GM18868 (cell line): ENCODE data around the gene TCAP.

Source experiments
- ATAC-seq: cut with Tn5 transposase; IDR thresholded peaks from one replicate; pipeline ENCODE4 v1.9.1; 2021; ENCODE audit warnings: mild to moderate bottlenecking, moderate library complexity; ENCODE audit not compliant: unreplicated experiment

TCAP gene

DNA sequence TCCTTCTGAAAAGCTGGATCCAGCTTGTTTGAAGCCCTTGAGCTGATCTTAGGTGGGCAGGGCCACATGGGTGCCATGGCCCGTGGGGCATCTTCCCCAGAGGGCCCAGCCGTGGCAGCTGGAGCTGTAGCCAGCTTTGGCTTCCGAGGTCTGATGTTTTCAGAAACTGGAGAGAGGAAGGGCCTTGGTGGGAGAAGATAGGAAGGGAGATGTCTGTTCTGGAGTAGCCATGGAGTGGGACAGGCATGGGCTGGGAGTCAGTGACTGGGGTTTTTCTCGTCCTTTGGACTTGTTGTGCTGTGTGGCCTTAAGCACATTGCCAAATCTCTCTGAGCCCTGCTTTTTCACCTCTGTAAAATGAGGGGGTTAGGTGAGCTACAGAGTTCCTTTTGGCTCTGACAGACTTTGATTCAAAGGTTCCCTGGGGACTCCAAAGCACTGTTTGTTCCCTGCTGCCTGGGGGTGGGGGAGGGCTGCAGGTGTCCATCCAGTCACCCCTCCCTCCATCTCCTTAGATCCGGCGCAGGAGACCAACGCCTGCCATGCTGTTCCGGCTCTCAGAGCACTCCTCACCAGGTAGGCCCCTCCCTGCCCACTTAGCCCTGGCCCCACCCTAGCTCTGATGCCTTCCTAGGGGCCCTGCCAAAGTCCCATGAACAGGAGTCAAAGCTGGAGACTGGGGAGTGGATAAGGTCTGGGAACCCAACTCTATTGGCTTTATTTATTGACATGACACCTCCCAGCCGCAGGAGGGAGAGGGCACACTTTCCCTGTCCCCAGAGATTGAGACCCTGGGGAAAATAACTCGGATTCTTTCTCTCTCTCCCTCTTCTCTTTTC is 36.3 kb upstream of the TCAP start:
- ATAC-seq, result no peak

DNA sequence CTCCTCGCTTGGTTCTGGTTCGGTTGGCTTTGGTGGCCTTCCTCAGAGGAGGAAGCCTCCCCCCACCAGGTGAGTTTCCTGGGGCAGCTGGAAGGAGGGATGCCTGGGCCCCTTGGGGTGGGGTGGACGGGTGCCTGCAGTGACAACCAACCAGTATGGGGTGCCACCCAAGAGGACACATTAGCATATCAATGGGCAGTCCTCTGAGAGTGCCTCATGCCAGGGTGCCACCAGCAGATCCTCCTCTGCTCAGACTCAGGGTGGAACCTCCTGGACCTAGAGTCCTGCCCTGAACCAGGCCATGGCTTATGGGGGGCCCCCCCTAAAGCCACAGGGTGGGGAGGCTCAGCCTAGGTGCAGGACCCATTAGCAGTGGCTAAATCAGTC is 35.7 kb upstream of the TCAP start:
- no peak for ATAC-seq

DNA sequence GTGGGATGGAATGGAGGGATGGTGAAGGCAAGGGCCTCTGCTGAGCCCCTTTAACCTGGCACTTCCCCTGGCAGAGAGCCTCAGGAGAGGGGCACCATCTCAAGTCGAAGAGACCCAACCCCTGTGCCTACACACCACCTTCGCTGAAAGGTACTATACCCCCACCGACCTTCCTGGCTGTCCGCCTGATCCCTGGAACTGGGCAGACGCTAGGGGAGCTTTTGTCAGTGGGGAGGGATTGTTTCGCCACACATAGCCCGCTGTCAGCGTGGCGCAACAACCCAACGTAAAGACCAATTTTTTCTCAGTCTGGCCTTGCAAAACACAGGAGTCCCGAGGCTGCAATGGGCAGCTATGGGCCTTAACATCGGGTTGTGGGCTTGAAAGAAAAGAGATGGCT is 35.3 kb upstream of the TCAP start:
- no peak for ATAC-seq

DNA sequence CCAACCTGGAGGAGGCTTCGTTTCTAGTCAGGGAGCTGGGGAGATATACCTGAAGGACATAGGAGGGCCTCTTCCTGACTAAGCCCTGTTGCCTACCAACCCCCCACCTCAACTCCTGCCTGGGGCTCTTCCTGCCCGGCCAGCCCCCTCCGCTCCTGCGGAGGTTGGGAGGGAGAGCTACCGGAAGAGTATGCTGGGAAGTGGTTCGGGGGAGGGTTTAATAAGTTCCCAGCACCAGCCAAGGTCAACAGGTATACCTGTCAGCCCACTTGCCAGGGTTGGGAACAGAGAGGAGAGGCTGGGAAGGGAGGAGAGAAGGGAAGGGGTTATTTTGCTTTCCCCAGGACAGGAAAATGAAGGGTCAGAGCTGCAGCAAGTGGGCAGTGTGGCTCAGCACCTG is 33.7 kb upstream of the TCAP start:
- ATAC-seq, result no peak

DNA sequence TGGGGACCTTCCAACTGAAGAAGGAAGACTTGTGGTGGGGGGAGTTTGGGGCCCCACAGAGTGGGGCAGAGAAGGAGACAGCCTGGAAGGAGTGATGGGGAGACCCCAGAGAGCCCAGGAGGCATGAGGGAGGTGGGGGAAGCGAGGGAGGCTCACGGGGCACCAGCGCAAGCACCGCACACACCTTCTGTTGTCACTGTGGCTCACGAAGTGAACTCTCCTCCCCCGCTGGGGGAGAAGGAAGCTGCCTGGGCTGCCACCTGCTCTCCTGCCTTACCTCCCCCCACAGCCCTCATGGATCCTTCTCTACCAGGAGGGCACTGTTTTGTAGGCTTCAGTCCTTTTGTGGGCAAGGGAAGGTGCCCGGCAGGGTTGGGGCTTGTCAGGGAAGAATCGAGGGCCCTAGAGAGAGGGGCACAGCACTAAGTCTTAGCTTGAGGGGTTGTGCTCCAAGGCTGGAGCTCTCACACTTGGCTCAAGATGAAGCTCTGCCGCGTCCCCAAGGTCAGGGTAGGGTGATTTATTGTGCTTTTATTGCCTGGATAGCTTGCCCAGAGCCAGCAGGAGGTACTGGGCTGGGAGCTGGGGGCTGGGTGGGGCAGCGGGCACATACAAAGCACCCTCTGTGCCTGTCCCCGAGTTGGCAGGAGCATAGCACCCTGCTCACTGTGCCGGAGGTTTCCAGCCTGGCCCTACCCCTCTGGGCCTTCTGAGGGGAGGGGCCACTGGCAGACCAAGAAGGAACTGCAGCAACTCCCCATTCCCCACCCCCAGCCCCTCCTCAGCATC is 32.8 kb upstream of the TCAP start:
- ATAC-seq, result no peak

DNA sequence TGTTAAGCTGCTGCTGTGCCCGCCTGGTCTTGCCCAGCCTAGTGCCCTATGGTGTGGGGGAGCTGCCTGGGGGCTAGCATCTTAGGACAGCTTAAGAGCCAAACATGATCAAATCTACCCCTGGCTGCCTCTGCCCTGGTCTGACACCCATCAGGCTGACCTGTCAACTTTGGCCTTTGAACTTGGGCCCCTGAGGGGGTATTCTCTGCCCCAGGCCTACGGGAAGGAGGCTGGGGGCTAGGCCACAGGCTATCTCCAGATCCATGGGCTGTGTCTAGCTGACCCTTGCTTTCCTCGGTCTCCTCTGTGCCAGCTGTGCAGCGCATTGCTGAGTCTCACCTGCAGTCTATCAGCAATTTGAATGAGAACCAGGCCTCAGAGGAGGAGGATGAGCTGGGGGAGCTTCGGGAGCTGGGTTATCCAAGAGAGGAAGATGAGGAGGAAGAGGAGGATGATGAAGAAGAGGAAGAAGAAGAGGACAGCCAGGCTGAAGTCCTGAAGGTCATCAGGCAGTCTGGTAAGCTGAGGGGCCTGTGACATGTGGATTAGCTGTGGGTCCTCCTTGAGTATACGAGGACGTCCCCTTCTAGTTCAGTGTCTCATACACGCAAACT is 31.5 kb upstream of the TCAP start:
- no peak for ATAC-seq

DNA sequence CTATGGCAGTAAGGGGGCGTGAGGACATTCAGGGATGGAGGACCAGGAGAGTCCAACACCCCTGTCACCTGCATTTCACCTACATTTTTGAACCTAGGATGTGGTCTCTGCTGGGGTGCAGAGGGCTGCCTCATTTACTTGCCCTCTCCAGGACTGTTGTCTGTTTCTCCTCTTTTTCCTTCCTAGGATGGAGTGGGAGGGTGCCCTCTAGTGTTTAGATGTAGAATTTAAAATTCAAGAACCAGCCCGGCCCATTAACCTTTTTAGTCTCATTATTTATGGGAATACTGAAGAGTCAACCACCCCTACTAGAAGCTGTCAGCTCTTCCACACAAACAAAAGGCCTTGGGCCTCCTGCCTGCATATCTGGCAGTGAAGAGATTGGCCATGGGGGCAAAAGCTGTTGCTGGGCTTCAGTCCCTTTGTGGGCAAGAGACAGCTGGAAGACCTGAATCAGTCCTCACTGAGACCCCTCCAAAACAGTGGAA is 30.7 kb upstream of the TCAP start:
- ATAC-seq, result no peak

DNA sequence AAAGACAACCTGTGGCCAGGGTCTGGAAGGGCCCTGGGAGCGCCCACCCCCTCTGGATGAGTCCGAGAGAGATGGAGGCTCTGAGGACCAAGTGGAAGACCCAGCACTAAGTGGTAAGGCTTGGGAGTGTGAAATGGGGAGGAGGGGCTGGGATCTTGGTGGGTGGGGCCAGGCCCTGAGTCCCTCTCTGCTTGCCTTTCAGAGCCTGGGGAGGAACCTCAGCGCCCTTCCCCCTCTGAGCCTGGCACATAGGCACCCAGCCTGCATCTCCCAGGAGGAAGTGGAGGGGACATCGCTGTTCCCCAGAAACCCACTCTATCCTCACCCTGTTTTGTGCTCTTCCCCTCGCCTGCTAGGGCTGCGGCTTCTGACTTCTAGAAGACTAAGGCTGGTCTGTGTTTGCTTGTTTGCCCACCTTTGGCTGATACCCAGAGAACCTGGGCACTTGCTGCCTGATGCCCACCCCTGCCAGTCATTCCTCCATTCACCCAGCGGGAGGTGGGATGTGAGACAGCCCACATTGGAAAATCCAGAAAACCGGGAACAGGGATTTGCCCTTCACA is 29.5 kb upstream of the TCAP start:
- no peak for ATAC-seq

DNA sequence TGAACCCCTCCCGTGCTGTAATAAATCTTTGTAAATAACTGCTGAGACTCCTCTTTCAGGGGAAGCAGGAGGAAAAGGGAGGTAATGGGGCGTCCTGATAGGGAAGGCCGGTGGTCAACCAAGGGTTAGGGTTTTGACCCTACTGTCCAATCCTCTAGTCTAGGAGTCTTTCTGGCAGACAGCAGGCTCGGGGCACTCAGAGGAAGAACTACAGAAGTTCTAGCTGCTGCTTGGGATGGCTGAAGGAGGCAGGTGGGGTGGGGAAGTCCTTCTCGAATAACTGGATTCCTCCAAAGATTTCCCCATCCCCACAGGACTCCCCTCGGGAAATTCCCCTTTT is 28.6 kb upstream of the TCAP start:
- no peak for ATAC-seq

DNA sequence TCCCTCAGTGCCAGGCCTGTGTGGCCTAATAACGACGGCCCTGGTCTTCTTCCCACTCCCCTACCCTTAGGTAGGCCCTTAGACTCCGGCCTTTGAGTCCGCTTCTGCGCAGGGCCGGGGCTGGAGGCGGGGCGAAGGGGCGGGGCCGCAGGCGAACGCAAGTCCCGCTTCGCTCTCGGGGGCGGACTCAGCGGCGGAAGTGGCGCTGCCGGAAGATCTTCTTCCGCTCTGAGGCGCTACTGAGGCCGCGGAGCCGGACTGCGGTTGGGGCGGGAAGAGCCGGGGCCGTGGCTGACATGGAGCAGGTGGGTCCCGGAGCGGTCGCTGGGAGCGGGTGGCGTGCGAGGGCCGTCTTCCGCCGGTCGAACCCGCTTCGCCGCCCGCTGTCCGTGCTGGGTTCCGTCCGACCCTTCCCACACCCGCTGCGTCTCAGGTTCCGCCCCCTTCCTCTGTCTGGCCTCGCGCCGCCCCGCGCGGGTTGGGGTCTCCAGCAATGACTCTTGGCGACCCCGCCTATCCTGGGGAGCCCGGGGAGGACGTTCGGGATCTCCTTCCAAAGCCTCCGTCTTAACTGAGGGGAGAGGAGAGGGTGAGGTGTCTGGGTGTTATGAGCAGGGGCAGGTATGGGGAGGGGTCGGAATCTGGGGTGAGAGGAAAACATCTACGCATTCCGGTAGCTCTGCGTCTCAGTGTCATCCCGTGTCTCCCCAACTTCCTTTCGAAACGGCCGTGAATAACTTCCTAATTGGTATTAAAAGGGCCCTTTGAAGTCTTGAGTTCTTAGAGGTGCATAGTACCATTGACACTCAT is 28.0 kb upstream of the TCAP start, which contains the start of gene STARD3:
Gene STARD3 (plus strand): TSS at position 218 of the 810 bp plus-strand sequence. CDS start 16,388 bp downstream, outside the sequence.
- ATAC-seq, result peak; percentile 89

DNA sequence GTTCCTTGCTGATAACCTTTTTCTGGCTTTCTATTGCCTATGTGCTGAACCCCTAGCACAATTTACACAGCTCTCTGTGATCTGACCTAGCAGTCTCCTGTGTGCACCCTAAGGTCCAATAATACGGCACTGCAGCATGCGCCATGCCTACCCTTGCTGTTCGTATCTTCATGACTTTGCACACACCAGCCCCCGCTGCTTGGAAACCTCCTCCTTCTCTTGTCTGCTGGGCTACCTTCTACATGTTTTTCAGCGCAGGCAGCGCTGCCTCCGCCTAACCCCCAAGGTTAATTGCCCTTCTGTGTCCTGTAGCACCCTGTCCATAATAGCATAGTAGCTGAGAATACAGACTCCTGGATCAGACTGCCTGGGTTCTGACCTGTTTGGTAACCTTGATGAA is 26.8 kb upstream of the TCAP start:
- ATAC-seq, result no peak

DNA sequence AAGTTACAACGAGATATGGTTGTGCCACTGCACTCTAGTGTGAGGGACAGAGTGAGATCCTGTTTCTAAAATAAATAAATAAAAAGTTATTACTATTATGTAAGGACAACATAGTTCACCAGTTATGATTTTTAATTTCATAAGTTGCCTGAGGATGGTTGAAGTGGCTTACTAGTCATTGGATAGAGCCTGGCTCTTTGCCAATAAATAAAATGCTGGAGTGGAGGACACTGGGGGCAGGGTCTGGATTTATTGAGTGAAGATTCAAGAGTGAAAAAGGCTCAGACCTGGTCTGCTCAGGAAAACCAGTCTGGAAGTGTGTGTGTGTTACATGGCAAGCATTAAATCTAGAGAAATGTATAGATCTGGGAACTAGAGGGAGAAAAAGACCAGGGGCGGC is 26.1 kb upstream of the TCAP start:
- no peak for ATAC-seq

DNA sequence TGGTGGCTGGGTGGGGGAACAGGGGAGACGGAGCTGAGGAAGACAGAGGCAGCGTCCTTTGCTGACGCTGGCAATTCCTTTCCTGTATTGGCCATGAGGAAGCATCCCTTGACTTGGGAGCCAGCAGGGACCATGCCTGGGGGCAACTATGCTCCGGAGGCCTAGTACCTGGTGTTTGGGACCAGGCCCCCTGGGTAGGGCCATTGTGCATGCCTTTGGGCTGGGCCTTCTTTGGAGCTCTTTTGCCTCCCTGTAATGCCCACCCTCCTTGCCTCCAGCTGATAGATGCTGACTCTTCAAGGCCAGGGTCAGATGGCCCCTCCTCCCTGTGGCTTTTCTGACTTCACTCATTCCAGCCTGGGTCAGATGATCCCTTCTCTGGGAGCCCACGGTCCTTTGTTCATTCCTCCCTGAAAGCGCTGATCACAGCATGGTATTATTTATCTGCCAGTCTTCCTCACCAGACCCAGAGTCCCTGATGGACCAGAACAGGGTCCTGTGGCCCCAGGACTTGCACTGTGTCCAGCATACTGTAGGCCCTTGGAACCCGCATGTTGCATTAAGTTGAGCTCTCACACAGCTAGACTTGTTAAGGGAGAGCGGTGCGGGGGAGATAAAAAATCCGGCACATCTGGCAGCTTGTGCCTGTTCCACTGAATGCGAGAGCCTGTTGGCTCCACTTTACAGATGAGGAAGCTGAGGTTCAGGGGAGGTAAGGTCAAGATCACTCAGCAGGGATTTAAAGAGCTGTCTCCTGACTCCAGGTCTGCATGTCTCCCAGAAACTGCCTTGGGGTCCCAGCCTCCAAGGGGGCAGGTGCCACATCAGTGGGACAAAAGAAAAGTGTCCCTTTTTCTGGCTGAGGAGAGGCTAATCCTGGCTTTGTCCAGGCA is 25.3 kb upstream of the TCAP start:
- no peak for ATAC-seq

DNA sequence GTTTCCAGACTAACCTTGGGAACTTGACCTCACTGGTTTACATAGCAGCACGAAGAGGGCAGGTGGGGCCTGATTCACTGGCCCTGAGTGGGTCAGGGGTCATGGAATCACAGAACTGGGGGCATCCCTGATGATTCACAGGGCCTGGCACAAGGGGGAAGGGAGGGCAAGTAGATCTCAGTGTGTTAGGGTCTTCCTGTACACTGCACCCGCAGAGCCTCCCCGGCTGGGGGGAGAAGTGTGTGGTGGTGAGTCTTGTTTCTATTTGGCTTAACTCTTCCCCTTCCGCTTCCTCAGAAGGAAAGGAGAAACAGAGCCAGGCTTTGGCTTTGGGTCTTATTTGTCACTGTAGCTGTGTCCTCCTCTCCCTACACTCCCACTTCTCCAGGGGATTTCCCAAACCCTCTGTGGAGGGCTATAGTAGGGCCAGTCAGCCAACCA is 24.5 kb upstream of the TCAP start:
- no peak for ATAC-seq

DNA sequence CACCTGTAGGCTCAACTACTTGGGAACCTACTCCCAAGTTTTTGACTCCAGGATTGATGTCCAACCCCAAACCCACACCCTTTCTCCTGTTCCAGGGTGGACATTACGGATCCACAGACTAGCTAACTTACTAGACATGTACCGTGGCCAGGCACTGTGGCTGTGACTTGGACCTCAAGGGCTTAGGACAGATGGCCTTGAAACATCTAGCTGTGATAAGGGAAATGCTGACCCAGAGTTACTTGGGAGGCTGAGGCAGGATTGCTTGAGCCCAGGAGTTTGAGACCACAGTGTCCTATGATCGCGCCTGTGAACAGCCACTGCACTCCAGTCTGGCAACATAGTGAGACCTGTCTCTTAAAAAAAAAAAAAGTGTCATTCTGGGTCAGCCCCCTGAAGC is 24.1 kb upstream of the TCAP start:
- no peak for ATAC-seq

DNA sequence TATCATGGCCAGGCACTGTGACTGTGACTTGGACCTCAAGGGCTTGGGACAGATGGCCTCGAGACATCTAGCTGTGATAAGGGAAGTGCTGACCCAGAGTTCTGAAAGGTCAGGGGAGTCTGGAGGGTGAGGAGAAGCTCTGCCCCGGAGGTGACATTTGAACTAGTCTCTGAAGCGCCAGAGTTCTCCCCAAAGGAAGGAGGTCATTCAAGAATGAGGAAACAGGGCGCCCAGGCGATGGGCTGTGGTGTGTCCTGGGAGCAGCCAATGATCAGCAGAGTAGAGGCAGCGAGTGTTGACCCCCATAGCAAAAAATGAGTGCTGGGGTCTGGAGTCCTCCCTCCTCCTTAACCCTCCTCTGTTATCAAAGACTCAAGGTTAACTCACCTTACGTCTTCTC is 23.3 kb upstream of the TCAP start:
- ATAC-seq, result no peak

DNA sequence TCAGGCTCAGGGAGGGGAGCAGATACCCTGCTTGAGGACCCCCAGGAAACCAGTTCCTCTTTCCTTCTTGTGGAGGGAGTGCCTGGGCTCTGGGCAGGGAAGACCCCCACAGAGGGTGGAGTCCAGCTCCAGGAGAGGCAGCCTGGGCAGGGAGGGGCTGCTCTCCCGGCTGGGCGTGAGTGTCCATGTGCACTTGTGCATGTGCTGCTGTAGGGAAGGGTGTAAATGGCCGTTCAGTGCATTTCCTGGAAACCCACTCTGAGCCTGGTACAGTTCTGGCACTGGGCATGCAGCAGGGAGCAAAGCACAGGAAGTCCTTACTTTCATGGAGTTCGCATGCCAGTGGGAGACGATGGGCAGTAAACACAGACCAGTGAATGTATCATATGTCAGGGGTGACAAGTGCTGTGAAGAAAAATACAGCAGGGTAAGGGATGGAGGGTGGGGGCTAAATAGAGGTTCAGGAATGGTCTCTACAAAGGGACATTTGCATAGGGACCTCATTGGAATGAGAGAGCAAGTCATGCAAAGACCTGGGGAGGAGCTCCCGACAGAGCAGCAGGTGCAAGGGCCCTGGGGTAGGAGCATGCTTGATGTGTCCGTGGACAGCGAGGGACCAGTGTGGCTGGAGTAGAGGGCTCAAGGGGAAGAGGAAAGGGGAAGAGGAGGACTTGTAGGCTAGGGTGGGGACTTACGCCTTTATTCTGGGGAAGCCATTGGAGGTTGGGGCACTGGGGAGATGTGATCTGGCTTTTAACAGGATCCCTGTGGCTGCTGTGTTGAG is 22.7 kb upstream of the TCAP start:
- no peak for ATAC-seq

DNA sequence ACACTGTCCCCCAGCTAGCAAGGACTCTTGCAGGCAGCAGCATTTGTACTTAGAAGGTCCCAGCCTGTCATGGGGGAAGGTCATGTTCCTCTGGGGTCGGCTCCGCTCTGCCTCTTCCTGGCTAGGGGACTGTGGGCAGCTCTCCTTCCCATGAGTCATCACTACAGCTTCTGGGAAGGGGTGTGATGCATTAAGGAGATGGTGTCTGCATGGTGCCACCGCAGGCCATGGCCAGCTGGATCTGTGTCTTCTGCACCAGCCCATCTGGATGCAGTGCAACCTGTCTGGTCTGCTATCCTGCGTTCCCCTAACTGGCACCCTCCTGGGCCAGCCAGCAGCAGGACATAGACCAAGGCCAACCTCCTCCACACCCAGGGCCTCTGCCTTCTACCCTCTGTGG is 21.9 kb upstream of the TCAP start:
- no peak for ATAC-seq

DNA sequence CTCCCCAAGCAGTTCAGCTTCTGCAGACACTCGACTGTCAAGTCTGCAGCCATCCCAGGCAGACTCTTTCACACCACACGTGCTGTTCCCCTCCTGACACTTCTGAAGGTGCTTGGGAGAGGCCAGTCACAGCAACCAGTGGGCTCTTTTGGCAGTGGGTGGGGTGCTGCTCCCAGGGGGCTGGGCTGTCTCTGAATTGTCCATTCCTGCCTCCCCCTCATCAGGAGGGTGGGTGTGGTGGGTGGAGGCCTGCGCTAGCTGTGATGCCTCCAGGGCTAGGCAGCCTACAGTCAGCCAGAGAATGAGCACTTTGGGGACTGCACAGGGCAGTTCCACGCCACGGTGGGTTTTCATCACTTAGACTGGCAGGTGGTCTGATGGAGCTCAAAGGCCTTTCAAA is 17.9 kb upstream of the TCAP start:
- no peak for ATAC-seq
